HG02763 (cell line): ENCODE data around the gene OOSP2.

Experiments used
- ATAC-seq: cut with Tn5 transposase; IDR thresholded peaks from one replicate; pipeline ENCODE4 v1.9.1; 2021; ENCODE audit warnings: mild to moderate bottlenecking, moderate library complexity; ENCODE audit not compliant: unreplicated experiment

OOSP2 gene

GRCh38 chr11:60078745-60079144 lies 38.5 kb downstream of the OOSP2 start:
- ATAC-seq, result no peak

GRCh38 chr11:60080535-60080934 lies 40.3 kb downstream of the OOSP2 start:
- ATAC-seq, result no peak

GRCh38 chr11:60084631-60085273 lies 44.5 kb downstream of the OOSP2 start:
- ATAC-seq, result no peak

GRCh38 chr11:60085909-60086308 lies 45.7 kb downstream of the OOSP2 start:
- no peak for ATAC-seq

- ATAC-seq, result no peak
Observed at GRCh38 chr11:60087239-60087638, 47.0 kb downstream of the OOSP2 start.

- no peak for ATAC-seq
Observed at GRCh38 chr11:60088364-60088763, 48.2 kb downstream of the OOSP2 start, which contains the start of gene MS4A2. Gene MS4A2 (plus strand): TSS chr11:60088664. CDS start chr11:60088766, 102 bp downstream.

- ATAC-seq, result no peak
Observed at GRCh38 chr11:60095477-60096120, 55.4 kb downstream of the OOSP2 start.

- no peak for ATAC-seq
Observed at GRCh38 chr11:60097189-60097588, 57.0 kb downstream of the OOSP2 start.
